GM18868 (cell line): Measurements from ENCODE around the gene GSTA4.

Experiments
- ATAC-seq: cut with Tn5 transposase; IDR thresholded peaks from one replicate; pipeline ENCODE4 v1.9.1; 2021; ENCODE audit warnings: mild to moderate bottlenecking, moderate library complexity; ENCODE audit not compliant: unreplicated experiment

Gene GSTA4, protein sequence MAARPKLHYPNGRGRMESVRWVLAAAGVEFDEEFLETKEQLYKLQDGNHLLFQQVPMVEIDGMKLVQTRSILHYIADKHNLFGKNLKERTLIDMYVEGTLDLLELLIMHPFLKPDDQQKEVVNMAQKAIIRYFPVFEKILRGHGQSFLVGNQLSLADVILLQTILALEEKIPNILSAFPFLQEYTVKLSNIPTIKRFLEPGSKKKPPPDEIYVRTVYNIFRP

DNA sequence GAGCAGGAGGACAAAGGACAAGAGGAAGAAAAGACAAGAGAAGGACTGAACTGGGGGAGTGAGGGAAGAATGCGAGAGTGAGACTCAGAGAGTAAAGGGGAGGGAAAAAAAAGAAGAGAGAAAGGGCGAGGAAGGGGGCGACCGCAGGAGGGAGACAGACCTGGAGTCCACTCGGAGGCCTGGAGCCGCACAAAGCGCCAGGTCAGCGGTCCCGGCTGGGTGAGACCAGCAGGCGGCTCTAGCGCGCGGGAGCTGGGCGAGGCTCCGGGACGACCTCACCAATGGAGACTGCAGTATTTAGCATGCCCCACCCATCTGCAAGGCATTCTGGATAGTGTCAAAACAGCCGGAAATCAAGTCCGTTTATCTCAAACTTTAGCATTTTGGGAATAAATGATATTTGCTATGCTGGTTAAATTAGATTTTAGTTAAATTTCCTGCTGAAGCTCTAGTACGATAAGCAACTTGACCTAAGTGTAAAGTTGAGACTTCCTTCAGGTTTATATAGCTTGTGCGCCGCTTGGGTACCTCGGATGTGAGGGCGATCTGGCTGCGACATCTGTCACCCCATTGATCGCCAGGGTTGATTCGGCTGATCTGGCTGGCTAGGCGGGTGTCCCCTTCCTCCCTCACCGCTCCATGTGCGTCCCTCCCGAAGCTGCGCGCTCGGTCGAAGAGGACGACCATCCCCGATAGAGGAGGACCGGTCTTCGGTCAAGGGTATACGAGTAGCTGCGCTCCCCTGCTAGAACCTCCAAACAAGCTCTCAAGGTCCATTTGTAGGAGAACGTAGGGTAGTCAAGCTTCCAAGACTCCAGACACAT lies at the start of gene GSTA4:
Gene GSTA4 (minus strand): TSS at position 196 of the 824 bp plus-strand sequence. CDS start 1,041 bp downstream, outside the sequence.
- ATAC-seq = peak; percentile 94

DNA sequence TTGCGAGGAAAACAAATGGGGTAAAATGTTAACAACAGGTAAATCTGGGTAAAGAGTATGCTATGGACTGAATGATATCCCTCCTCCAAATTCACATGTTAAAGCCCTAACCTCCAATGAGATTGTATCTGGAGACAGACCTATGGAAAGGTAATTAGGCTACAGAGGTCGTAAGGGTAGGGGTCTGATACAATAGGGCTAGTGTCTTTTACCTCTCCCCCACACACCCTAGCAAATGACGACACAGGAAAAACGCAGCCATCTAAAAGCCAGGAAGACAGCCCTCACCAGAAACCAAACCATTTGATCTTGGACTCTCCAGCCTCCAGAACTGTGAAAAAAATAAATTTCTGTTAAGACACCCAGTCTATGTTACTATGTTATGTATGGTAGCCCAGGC lies 49.5 kb upstream of the GSTA4 start:
- no peak for ATAC-seq

DNA sequence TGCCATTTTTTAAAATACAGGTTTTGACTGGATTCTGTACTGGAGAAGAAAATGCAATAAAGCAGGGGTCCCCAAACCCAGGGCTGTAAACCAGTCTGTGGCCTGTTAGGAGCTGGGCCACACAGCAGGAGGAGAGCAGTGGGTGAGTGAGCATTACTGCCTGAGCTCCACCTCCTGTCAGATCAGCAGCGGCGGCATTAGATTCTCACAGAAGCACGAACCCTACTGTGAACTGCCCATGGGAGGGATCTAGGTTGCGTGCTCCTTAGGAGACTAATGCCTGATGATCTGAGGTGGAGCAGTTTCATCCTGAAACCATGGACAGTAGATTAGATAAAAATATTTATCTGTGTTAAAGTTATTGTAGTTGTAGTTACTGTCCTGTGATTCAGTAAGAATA lies 49.0 kb upstream of the GSTA4 start:
- ATAC-seq = no peak

DNA sequence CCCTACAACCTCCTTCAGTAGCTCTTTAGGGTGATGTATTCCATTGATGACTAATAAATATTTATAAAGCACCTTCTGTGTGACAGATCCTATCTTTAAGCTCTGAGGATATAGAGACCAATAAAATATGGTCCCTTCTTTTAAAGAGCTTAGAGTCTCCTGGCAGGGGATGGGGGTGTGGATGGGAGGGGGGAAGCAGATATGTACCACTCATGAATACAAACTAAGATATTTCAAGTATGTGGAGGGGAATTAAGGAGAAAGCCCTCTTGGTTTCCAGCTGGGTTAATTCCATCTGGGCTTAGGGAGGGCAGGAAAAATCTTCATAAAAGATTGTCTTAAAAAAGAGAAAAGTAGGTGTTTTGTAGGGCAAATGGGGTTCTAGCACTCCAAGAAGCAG lies 48.5 kb upstream of the GSTA4 start:
- ATAC-seq = no peak

DNA sequence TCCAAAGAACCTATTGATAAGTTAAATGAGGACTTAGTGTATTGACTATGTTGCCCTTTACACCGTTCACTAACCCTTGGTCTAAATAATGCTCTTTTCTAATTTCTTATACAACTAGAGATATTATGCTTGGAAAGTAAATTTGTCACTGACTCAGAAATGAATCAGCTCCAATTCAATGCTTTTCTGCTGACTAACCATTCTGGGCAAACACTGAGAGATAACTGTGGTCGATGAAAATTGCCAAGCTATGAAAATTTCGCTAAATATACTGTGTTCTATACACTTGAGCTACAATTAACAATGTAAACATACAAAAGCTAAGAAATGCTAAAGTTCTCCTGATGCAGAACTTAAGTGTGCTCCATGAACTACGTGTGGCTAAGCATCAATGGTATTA lies 47.0 kb upstream of the GSTA4 start:
- ATAC-seq = no peak

DNA sequence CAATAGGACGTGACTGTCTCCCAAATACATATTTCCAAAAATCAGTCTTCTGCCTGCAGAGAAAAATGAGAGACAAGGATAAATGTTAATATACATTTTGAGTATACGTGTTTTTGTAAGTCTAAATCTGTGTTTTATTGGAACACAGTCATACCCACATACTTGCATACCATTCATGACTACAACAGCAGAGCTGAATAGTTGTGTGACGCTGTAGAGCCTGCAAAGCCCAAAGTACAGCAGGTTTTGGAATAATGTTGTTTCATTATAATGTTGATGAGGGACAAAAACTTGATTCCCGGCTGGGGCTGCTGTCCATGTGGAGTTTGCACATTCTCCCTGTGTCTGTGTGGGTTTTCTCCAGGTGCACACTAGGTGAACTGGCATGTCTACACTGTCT lies 46.3 kb upstream of the GSTA4 start:
- ATAC-seq = no peak

DNA sequence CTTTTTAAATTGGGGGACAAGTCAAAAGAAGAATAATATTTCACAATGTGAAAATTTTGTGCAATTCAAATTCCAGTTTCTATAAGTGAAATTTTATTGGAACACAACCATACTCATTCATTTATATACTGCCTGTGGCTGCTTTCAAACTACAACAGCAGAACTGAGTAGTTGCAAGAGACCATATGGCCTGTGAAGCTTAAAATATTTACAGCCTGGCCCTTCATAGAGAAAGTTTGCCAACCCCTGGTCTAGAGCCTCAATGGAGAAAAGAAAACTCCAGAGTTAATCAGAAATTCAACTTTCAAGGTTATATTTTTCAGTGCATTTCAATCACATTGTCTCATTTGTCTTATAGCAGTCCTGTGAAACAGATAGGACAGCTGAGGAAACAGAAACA lies 43.5 kb upstream of the GSTA4 start:
- no peak for ATAC-seq

DNA sequence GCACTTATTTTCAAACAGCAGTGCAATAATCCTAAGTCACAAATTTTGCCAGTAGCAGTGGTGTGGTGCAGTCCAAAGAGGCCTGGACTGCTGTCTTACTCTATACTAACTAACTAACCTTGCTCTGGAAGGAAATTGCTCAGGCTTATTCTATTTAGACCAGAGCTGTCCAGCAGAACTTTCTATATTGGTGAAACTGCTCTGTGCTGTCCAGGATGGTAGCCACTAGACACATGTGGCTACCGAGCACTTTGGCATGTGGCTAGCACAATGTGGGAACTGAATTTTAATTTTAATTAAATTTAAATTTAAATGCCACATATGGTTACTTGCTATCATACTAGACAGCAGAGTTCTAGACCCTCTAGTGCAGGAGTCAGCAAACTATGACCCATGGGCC lies 43.1 kb upstream of the GSTA4 start:
- no peak for ATAC-seq

DNA sequence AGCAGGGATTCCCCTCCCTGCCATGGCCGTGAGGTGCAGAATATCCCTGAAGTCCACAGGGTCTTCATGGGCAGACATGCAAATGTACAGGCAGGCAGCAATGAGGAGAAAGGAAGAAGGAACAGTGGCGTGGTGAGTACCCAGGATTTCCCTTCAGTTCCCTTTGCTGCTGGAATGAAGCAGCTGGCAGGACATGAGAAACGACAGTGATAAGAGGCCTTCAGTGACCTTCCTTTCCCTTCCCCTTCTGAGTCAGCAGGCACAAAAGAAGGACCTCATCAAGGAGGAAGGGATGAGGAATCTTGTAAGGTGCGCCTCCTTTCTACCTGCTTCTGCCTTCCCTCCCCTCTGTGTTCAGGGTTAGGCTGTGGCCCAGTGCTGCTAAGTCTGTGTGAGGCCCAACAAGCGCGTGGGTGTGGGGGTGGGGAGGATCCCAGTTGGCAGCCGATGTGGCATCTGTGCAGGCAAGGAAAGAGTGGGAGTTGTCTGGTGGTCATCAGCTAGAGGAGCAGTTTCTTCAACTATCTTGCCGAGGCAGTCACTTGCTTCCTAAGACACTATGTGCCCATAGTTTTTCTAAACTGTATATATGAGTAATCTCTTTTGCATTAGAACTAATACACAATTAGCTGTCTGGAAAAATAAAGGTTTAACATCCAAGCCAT lies 40.6 kb upstream of the GSTA4 start:
- ATAC-seq = no peak

DNA sequence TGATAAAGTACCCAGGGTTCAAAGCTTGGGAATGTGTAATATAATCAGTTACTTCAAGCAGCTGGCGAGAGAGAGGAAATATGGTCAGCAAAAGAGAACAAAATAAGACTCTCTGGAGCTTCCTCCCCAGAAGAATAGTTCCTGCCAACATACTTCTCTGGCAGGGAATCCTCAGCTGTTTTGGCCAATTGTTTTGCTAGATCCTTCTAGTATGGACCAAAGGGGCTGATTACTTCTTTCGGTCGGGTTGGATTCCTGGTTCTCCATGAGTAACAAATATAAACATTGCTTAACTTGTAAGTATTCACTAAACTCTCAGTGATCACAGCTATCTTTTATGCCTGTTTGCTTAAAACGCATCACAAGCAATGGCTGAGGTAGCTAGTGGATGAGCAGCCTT lies 38.7 kb upstream of the GSTA4 start:
- no peak for ATAC-seq

DNA sequence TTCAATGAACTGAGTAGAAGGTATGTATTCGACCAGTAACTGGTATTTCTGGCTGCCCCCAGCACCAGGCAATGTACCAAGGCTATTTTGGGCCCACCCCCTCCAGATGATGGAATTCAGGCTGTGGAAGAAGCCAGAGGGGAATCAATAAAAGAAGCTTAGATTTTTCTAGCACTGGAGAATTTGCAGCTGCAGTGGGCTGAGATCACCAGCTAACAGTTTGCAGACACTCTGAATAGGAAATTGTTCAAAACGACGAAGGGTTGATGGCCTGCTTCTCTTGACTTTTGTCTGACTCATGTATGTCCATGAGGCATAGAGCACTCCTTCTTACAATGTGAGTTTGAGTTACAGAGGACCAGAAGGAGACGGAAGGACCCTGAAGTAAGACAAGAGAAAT lies 37.8 kb upstream of the GSTA4 start:
- ATAC-seq = no peak

DNA sequence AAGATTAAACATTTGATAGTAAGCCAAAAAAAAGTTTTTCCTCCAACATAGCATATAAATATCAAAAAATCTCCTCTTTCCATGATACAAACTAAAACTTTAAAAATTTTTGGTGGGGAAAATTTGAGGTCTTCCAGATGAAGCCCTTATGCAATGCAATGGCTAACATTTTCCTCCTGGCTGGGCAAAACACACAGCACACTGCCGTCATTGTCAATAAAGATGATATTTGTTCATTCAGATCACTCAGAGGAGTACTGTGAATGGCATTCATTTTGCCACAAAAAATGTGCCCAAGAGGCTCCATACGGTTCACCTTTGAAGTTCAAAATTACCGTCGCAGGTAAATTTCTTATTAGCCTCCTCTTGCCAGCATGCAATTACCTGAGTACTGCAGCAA lies 36.2 kb upstream of the GSTA4 start:
- ATAC-seq = no peak

DNA sequence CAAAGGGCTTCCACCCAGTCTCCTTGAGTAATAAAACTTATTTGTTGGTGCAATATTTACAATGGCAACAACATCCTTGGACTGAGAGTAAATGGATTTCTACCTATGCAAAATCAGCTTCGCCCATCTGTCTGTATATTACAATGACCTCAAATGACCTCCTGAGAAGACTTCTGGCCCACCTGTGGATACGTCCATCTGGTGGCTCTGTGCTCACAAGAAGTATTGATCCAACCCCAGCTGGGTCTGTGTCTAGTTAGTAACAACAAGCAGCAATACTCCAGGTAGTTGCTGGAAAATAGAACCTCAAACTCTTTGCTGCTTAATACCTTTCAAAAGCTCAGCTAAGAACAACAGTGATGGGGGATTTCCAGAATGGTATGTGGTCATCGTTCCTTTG lies 34.7 kb upstream of the GSTA4 start:
- no peak for ATAC-seq

DNA sequence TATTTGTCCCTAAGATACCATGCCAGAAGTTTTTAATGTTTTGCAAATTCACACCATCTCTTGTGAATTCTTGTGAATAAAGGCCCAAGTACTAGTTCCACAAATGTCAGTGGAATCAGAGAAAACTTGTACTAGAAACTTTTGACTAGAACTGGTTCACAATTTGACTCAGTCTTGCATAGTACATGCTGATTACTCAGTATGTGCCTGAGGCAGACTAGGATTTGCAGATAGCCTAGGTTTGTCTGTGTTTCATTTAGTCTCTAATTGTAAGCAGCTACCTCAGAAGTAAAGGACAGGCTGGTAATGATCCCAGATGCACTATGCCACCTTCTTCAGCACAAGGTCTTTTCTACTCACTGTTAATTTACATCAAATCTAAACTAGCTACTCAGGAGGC lies 34.2 kb upstream of the GSTA4 start:
- ATAC-seq = no peak

DNA sequence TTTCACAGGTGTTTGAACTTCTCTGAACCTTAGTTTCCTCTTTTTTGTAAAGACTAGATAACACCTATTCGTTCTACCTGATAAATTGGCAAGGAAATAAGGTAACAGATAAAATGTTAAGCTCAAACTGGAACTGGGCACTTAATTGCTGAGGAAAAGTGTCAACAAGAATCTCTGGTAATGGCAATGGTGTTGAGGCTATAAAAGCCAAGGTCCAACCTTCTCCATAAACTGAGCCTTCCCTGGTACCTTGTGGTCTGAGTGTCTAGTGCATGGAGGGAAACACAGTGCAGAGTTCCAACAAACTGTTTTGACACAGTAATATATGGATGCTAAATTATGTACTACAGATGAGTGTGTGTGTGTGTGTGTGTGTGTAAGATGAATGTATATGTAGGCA lies 33.4 kb upstream of the GSTA4 start:
- no peak for ATAC-seq

DNA sequence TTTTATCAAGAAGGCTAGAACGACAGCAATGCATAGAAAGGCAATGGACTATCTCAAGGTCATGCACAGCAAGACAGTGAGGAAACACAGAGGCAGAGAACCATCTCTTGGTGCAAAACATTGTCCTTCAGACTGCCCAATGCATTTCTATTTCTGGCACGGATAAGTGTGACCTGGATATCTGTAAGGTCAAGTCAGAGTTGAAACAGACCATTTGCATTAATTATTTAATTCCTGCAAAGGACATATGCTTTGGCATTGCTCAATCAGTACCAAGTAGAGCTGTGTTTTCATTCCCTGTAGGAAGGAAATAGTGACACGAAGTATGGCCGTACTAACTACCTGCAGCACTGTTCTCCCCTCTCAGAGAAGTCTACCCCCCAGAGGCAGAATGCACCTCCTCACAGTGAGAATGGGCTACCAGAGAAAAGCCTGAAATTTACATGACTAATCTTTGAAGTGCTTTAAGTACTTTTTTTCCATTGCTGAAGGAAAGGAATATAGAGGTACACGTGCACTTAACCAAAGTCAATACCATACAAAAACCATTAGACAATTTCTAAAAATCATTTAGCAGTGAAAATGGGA lies 32.1 kb upstream of the GSTA4 start:
- ATAC-seq = no peak

DNA sequence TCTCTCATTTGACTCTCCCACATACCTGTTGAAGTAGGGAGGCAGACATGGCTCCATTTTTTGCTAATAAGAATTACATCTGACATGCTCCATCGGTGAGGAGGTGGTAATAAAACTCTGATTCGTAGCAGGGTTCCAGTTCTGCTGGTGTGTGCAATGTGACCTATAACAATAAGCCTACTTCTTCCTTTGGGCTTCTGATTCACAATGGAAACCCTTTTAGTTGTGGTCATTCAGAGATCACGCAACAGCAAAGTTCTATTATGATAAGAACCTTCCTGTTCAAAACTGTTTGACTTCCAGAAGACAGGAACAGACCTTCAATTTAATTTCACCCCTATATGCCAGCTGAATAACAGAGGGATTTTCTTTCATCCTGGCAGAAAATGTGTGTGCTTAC lies 31.4 kb upstream of the GSTA4 start:
- no peak for ATAC-seq

DNA sequence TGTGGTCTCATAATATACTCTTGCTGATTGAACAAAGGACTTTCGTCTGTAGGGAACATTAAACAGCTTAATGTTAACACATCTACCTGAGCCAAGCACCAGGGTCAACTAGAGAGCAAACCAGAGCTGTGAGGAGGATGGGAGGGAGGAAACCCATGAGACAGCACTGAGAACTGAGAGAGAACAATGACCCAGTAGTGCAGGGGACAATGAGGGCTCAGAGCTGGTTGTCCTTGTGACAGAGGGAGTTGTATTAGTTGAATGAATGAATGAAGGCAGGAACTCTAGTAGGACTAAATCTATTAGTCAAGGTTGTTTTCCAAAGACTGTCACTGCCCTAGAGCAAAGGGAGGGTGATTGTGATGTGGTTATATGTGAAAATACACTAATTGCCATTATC lies 28.2 kb upstream of the GSTA4 start:
- ATAC-seq = no peak

DNA sequence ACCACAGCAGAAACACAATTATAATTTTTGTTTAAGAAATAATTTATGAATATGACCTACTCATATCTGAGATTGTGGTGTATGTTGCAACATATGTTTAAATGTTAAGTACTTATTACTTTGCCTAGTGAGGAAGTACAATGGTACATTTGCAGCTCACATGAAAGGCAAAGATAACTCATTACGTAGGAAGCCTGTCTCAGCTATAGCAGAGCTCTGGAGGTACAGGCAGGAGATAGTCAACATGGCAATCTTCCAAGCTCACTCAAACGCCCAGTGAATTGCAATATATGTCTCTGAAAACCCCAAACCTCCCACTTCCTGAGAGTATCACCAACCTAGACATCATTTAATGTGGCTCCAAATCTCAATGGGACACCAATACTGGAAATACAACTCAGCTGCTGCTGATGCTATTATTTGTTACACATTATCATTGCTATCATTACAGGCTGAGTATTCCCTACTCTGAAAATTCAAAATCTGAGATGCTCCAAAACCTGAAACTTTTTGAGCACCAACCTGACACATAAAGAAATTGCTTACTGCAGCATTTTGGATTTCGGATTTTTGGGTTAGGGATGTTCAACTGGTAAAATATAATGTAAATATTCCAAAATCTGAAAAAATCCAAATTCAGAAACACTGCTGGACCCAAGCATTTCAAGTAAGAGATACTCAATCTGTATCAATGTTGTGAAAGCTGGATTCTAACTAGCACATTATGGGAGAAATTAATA lies 25.1 kb upstream of the GSTA4 start:
- no peak for ATAC-seq

DNA sequence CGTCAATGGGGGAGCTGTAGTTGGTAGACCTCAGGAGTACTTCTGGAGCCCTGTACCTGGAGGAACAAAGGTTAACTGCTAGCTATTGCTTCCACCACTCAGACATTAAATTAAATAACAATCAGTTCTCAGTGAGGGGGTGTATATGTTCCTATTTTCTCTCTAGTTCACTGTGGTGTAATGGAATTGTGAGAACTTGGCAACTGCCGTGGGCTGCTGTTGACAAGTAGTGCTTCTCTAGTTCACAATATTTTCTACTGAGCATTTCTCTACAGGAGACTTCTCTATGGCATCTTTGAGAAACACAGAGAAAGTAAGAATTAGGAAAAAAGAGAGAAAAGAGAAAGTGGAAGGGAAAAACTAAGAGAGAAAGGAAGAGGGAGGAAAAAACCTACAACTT lies 23.4 kb upstream of the GSTA4 start:
- no peak for ATAC-seq

DNA sequence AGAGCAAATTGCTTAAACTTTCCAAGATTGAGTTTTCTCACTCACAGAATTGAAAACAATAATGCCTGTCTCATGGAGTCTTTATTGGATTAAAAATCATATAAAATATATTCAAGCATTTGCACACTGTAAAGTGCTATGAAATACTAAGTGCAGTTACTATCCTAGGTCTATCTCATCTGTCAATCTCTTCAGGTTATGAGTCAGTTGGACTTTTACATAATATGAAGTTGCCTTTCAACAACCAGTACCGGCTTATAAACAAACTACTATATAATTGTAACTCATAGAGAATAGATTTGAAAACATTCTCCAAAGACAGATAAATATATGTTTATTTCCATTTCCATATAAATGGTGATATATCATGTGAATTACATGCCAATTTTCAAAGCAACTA lies 20.4 kb upstream of the GSTA4 start:
- no peak for ATAC-seq
